ENCODE results near the gene LSM12.

- TF ChIP-seq, protein P1, sequence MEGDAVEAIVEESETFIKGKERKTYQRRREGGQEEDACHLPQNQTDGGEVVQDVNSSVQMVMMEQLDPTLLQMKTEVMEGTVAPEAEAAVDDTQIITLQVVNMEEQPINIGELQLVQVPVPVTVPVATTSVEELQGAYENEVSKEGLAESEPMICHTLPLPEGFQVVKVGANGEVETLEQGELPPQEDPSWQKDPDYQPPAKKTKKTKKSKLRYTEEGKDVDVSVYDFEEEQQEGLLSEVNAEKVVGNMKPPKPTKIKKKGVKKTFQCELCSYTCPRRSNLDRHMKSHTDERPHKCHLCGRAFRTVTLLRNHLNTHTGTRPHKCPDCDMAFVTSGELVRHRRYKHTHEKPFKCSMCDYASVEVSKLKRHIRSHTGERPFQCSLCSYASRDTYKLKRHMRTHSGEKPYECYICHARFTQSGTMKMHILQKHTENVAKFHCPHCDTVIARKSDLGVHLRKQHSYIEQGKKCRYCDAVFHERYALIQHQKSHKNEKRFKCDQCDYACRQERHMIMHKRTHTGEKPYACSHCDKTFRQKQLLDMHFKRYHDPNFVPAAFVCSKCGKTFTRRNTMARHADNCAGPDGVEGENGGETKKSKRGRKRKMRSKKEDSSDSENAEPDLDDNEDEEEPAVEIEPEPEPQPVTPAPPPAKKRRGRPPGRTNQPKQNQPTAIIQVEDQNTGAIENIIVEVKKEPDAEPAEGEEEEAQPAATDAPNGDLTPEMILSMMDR (IDR thresholded peaks at IDR 0.05) = no peak
- TF ChIP-seq EP300 (IDR thresholded peaks at IDR 0.05; ENCODE audit: borderline replicate concordance in 1 of 2, low read depth in 1 of 2, low read length in 1 of 2) (no peak), YY1 (IDR thresholded peaks at IDR 0.05; ENCODE audit: low read depth) (no peak), ELF1 (IDR thresholded peaks at IDR 0.05) (no peak), EZH2phosphoT487 (IDR thresholded peaks at IDR 0.05; ENCODE audit: borderline replicate concordance, low read depth) (no peak), JUND (IDR thresholded peaks at IDR 0.05) (no peak), USF1 (IDR thresholded peaks at IDR 0.05; ENCODE audit: borderline replicate concordance, low read depth) (no peak), CHD2 (IDR thresholded peaks at IDR 0.05; ENCODE audit: low read length, partially characterized antibody) (no peak), SMC3 (IDR thresholded peaks at IDR 0.05; ENCODE audit: low read depth, low read length) (no peak), RFX5 (IDR thresholded peaks at IDR 0.05; ENCODE audit: low read length) (no peak), TCF12 (IDR thresholded peaks at IDR 0.05) (no peak), TAF1 (IDR thresholded peaks at IDR 0.05; ENCODE audit: borderline replicate concordance, low read depth, low read length) (no peak)
- TF ChIP-seq, protein P2, sequence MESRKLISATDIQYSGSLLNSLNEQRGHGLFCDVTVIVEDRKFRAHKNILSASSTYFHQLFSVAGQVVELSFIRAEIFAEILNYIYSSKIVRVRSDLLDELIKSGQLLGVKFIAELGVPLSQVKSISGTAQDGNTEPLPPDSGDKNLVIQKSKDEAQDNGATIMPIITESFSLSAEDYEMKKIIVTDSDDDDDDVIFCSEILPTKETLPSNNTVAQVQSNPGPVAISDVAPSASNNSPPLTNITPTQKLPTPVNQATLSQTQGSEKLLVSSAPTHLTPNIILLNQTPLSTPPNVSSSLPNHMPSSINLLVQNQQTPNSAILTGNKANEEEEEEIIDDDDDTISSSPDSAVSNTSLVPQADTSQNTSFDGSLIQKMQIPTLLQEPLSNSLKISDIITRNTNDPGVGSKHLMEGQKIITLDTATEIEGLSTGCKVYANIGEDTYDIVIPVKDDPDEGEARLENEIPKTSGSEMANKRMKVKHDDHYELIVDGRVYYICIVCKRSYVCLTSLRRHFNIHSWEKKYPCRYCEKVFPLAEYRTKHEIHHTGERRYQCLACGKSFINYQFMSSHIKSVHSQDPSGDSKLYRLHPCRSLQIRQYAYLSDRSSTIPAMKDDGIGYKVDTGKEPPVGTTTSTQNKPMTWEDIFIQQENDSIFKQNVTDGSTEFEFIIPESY (IDR thresholded peaks at IDR 0.05; ENCODE audit: borderline replicate concordance, low read depth) = no peak
Measured at GRCh38 chr17:44092051-44092450, 25.6 kb upstream of the LSM12 start.
